Vagina (tissue), 2 donors: Measurements from ENCODE around the gene TBC1D24.

Source experiments
- POLR2A ChIP-seq, 2 donors: fragments of 450-650 bp; IDR thresholded peaks; one replicate each; pipeline ENCODE4 v1.6.1; 2017; ENCODE audit warnings: antibody characterized with exemption in 2 of 2, mild to moderate bottlenecking in 2 of 2, moderate library complexity in 2 of 2
- POLR2AphosphoS5 ChIP-seq, 2 donors: sonication (generic); formaldehyde crosslinking; IDR thresholded peaks; one replicate each; pipeline ENCODE4 v1.9.0; 2017; ENCODE audit warnings: antibody characterized with exemption in 2 of 2, mild to moderate bottlenecking in 2 of 2, low read depth in 1 of 2; ENCODE audit not compliant: insufficient read depth in 1 of 2
- TF ChIP-seq, protein P1 (sequence below), 3 experiments: fragments of 450-650 bp in 2 of 3; fragments of 200-600 bp in 1 of 3; sonication (generic) in 1 of 3; IDR thresholded peaks; one replicate each; pipeline ENCODE4 v1.5.1; 2017 to 2019; ENCODE audit warnings: antibody characterized with exemption in 3 of 3, mild to moderate bottlenecking in 2 of 3, moderate library complexity in 2 of 3

GRCh38 chr16:2451851-2452320 is 23.0 kb upstream of the TBC1D24 start:
- TF ChIP-seq, protein P1, sequence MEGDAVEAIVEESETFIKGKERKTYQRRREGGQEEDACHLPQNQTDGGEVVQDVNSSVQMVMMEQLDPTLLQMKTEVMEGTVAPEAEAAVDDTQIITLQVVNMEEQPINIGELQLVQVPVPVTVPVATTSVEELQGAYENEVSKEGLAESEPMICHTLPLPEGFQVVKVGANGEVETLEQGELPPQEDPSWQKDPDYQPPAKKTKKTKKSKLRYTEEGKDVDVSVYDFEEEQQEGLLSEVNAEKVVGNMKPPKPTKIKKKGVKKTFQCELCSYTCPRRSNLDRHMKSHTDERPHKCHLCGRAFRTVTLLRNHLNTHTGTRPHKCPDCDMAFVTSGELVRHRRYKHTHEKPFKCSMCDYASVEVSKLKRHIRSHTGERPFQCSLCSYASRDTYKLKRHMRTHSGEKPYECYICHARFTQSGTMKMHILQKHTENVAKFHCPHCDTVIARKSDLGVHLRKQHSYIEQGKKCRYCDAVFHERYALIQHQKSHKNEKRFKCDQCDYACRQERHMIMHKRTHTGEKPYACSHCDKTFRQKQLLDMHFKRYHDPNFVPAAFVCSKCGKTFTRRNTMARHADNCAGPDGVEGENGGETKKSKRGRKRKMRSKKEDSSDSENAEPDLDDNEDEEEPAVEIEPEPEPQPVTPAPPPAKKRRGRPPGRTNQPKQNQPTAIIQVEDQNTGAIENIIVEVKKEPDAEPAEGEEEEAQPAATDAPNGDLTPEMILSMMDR (IDR thresholded peaks at IDR 0.05): no peak
- no peak for TF ChIP-seq POLR2A (IDR thresholded peaks at IDR 0.05)
- TF ChIP-seq POLR2AphosphoS5 (IDR thresholded peaks at IDR 0.05; ENCODE audit: insufficient read depth in 1 of 2, low read depth in 1 of 2): no peak
